GM19193 (cell line): ENCODE measurements around the gene PLCD3.

Experiments used
- POLR2A ChIP-seq: IDR thresholded peaks from 4 replicates; pipeline ENCODE4 v1.6.1; 2011; ENCODE audit not compliant: insufficient read depth, insufficient read length; ENCODE audit errors: extremely low read depth

The PLCD3 gene

GRCh38 chr17:45096141-45096540 is 36.2 kb downstream of the PLCD3 start:
- TF ChIP-seq POLR2A = no peak

DNA sequence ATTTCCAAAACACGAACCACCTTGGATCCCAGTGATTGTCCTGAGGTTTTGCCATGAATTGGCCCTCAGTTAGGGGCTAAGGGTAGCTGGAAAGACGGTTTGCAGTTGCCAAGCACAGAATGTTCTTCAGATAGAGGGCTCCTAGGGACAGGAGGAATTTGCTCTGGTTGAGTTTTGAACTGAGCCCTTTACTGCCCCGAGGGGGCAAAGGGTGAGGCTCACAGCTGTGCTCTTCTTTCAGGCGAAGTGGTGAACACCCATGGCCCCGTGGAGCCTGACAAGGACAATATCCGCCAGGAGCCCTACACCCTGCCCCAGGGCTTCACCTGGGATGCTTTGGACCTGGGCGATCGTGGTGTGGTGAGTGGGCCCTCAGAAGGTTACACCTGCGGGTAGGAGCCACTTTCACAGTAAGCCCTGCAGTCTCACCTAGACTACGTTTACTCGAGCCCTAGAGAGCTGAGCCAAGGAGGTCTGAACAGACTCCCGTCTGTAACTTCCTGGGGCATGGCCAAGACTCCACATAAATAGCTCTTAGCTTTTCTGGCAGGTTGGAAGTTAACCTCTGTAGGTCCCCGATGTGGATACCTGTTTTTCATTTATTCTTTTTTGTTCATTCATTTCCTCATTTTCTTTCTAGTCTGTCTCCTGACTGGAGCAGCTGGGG is 38.7 kb downstream of the PLCD3 start:
- no peak for TF ChIP-seq POLR2A

GRCh38 chr17:45092911-45093430 is 39.3 kb downstream of the PLCD3 start:
- no peak for TF ChIP-seq POLR2A

GRCh38 chr17:45091778-45092425 is 40.4 kb downstream of the PLCD3 start:
- TF ChIP-seq POLR2A = no peak

GRCh38 chr17:45090711-45091110 is 41.6 kb downstream of the PLCD3 start:
- TF ChIP-seq POLR2A = no peak

DNA sequence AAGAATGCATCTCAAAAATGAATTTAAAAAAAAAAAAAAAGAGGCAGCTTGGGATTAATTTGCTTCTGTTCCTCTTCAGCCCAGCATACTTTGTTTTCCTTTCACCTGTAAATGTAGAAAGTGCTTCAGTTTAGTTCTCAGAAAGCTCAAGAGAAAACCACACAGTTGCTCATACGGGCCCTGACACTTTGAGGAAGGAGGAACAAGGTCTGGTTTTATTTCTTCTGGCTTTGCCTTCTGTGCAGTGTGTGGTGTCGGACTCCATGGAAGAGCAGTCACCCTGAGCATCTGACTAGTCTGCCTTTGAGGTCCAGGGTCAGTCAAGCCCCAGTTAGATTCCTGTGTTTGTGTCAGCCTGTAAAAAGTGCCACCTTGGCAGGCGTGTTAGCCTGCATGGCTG is 43.6 kb downstream of the PLCD3 start:
- no peak for TF ChIP-seq POLR2A

GRCh38 chr17:45087978-45088377 is 44.3 kb downstream of the PLCD3 start:
- TF ChIP-seq POLR2A = no peak

DNA sequence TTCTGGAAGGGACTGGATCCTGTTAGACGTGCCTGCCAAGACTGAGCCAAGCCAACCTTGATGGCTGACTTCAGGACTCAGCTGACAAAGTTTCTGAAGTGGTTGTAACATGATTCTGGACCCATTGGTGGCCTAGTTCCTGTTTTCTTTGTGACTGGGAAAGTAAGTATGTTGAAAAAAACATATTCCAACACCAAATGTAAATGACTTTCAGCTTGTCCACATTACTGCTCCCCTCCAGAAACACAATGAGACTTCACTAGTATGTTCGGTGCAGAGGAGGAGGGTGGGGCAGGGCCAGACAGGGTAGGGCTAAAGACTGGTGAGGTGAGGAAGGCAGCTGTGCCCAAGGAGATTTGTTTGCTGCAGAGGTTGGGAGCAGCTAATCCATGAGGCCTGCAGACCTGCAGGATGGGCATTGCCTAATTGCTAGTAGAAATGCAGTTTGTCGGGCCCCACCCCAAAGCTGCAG is 44.8 kb downstream of the PLCD3 start:
- no peak for TF ChIP-seq POLR2A

- TF ChIP-seq POLR2A = no peak
Measured at GRCh38 chr17:45086865-45087503, 45.3 kb downstream of the PLCD3 start.

DNA sequence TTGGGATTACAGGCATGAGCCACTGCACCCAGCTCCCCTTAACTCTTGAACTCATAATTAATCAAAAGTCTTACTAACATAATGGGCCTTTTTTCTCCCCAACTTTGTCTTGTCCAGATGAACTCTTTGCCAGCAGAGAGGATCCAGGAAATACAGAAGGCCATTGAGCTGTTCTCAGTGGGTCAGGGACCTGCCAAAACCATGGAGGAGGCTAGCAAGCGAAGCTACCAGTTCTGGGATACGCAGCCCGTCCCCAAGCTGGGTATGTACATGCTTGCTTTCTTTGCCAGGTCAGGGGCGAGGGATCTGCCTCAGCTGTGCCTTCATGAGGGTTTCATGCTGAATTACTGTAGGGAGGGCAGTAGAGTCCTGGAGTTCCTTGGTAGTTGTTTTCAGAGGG is 45.9 kb downstream of the PLCD3 start:
- no peak for TF ChIP-seq POLR2A

DNA sequence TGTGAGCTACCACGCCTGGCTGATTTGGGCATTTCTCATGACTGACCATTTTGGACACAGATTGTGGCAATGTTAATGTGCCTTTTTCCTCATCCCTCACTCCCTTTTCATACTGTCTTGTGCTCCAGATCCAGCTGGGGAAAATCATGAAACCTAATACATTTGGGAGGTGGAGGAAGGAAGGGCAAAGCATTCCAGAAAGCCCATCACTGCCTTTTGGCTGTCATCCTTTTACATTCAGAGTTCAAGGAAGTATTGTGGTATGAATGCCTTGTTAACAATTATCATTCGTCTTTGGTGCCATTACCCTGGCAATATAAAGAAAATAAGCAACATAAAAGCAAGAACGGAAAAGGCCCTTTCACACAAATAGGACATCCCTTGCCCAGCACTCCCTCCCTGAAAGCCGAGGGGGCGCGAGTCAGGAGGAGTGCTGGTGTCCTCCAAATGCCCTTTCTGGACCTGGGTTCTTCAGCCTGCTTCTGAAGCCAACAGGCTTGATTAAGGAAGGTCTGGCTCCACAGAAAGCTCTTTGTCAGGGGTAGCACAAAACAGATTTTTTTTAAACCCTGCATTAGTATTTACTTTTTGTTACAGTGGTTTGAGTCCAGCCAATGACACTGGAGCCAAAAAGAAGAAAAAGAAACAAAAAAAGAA is 51.1 kb downstream of the PLCD3 start:
- TF ChIP-seq POLR2A = no peak

DNA sequence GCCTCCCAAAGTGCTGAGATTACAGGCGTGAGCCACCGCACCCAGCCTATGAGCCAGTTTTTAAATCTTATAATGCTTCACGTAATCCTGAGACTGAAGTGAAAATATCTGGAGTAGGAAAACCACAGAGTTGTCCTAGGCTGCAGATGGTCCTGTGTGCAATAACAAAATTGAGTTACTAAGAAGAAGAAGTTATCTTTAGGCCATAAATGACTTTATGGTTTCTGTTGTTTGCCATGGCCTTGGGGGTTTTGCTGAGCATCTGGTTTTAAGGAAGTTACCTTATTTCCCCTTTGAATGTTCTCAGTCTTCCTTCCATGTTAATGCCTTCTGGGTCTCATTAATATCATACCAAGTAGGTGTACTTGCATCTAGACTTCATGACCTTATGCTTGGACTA is 54.7 kb downstream of the PLCD3 start:
- no peak for TF ChIP-seq POLR2A

GRCh38 chr17:45073414-45074070 is 58.8 kb downstream of the PLCD3 start:
- no peak for TF ChIP-seq POLR2A

DNA sequence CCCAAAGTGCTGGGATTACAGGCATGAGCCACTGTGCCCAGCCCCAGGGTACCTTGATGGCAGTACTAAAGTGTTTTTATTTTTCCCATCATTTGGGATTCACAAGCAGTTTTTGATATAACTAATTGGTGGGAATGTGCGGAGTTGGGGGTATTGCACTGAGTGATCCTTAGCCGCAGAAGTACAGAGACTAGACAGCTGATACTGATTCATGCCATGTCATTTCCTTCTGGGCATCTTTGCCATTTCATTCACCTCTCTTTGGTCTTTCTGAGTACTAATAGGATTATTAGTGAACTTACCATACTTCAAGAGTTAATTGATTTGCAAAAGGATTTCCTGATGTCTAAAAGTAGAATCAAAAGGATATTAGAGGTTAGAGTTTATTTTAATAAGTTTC is 61.5 kb downstream of the PLCD3 start:
- no peak for TF ChIP-seq POLR2A

DNA sequence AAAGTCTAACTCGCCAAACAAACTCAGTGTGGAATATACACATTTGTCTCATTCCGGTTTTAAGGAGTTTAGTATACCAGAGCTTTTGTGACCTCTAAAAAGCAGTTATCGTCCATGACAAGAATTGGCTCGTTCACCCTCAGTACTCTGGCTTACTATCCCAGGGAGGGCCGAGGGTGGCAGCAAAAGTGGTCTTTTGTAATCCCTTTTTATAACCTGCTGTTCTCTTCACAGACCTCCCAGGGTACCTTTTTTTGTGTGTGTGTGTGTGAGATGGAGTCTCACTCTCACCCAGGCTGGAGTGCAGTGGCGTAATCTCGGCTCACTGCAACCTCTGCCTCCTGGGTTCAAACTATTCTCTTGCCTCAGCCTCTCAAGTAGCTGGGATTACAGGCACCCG is 62.3 kb downstream of the PLCD3 start:
- TF ChIP-seq POLR2A = no peak
